Endothelial cell of umbilical vein (primary cell): ENCODE data around the gene CAPS. TPM values are rescaled to one million over a fixed set of nuclear protein-coding genes. Genes with fewer than 3 reads are reported as not detected.

Experiments
- BruUV-seq: library from RNA; stranded (reverse); fragments of 400-500 nt; replicated peaks from 2 replicates; lab custom pipeline; 2021; lab: Mats Ljungman, UMichigan
- CTCF ChIA-PET: fragments of 300-600, 350-600 bp; sonication (Branson Sonifier 250); formaldehyde crosslinking; loops from one replicate; lab custom pipeline; 2021; ENCODE audit warnings: antibody characterized with exemption, inconsistent platforms; lab: Charles Lee
- POLR2A ChIA-PET: fragments of 300-600, 350-600 bp; sonication (Branson Sonifier 250); formaldehyde crosslinking; loops from one replicate; lab custom pipeline; 2021; ENCODE audit warnings: antibody characterized with exemption, inconsistent platforms; lab: Charles Lee
- DNase-seq: peaks from one replicate; pipeline ENCODE4 v3.0.0-alpha.2; 2011; ENCODE audit warnings: low read depth, low spot score
- FAIRE-seq: peaks from 2 replicates; lab custom pipeline; 2011; peaks lifted over from hg19 to GRCh38; lab: Jason Lieb, UNC
- H2AFZ ChIP-seq: 2 replicates; pipeline ENCODE4 v1.6.0; 2012; ENCODE audit warnings: low read depth, low read length, control low read depth, inconsistent platforms
- H3K27ac ChIP-seq: 2 replicates; pipeline ENCODE4 v1.5.1; 2011; ENCODE audit warnings: low read depth, mild to moderate bottlenecking, control low read depth, low read length, moderate library complexity; ENCODE audit not compliant: insufficient read depth
- H3K27me3 ChIP-seq, 2 experiments: 2 replicates each; pipeline versions ENCODE4 v1.6.0 to v1.6.1; 2011; ENCODE audit warnings: low read length in 2 of 2, mixed read lengths in 1 of 2; ENCODE audit not compliant: control insufficient read depth in 2 of 2, insufficient read depth in 2 of 2
- H3K36me3 ChIP-seq, 2 experiments: 2 replicates in 1 of 2; 3 replicates in 1 of 2; pipeline ENCODE4 v1.5.1; 2011; ENCODE audit warnings: low read length in 2 of 2, mild to moderate bottlenecking in 1 of 2, moderate library complexity in 1 of 2; ENCODE audit not compliant: control insufficient read depth in 2 of 2, insufficient read depth in 2 of 2; ENCODE audit errors: extremely low read depth in 1 of 2
- H3K4me1 ChIP-seq: 3 replicates; pipeline ENCODE4 v1.5.1; 2011; ENCODE audit warnings: mild to moderate bottlenecking, low read length; ENCODE audit not compliant: control insufficient read depth, insufficient read depth; ENCODE audit errors: extremely low read depth
- H3K4me2 ChIP-seq: 2 replicates; pipeline ENCODE4 v1.6.1; 2011; ENCODE audit warnings: low read length, control low read depth, mixed read lengths; ENCODE audit not compliant: insufficient read depth
- H3K4me3 ChIP-seq, 3 experiments: fragments of 200-600 bp in 1 of 3; sonication (generic), shearing (Covaris generic) in 1 of 3; replicated peaks in 1 of 3; 2 replicates each; pipeline ENCODE4 v1.5.1; 2011 to 2016; ENCODE audit warnings: control low read depth in 3 of 3, low read length in 3 of 3, mild to moderate bottlenecking in 2 of 3, inconsistent platforms in 1 of 3, low read depth in 1 of 3, moderate library complexity in 1 of 3; ENCODE audit not compliant: insufficient read depth in 1 of 3
- H3K79me2 ChIP-seq: 2 replicates; pipeline ENCODE4 v1.6.0; 2012; ENCODE audit warnings: low read length, inconsistent platforms; ENCODE audit not compliant: control insufficient read depth, insufficient read depth
- H3K9ac ChIP-seq: replicated peaks from 2 replicates; pipeline ENCODE3; 2011; ENCODE audit warnings: low read length, control low read depth; ENCODE audit not compliant: insufficient read depth; ENCODE audit errors: extremely low read depth
- H3K9me1 ChIP-seq: replicated peaks from 3 replicates; pipeline ENCODE4 v1.6.0; 2011; ENCODE audit warnings: mild to moderate bottlenecking, low read length; ENCODE audit not compliant: control insufficient read depth, insufficient read depth; ENCODE audit errors: extremely low read depth
- H3K9me3 ChIP-seq: replicated peaks from 2 replicates; pipeline ENCODE4 v1.5.1; 2012; ENCODE audit warnings: low read length, inconsistent platforms; ENCODE audit not compliant: control insufficient read depth, insufficient read depth
- H4K20me1 ChIP-seq: replicated peaks from 2 replicates; pipeline ENCODE3; 2011; ENCODE audit warnings: mild to moderate bottlenecking, low read length; ENCODE audit not compliant: control insufficient read depth, insufficient read depth; ENCODE audit errors: extremely low read depth
- EZH2 ChIP-seq: IDR thresholded peaks from 2 replicates; pipeline ENCODE4 v1.6.1; 2012; ENCODE audit warnings: borderline replicate concordance, low read depth, mild to moderate bottlenecking, moderate library complexity, low read length, inconsistent platforms; ENCODE audit not compliant: severe bottlenecking
- FOS ChIP-seq: IDR thresholded peaks from 2 replicates; pipeline ENCODE4 v1.6.1; 2011; ENCODE audit warnings: mild to moderate bottlenecking, low read length, moderate library complexity, borderline replicate concordance; ENCODE audit not compliant: insufficient read depth
- GATA2 ChIP-seq: IDR thresholded peaks from 2 replicates; pipeline ENCODE4 v1.7.0; 2011; ENCODE audit warnings: low read depth, mild to moderate bottlenecking, moderate library complexity, mixed read lengths, low read length; ENCODE audit not compliant: insufficient read length, insufficient read depth
- JUN ChIP-seq: IDR thresholded peaks from 2 replicates; pipeline ENCODE4 v1.6.1; 2011; ENCODE audit warnings: borderline replicate concordance, low read depth; ENCODE audit not compliant: insufficient read length, insufficient read depth
- MYC ChIP-seq: IDR thresholded peaks from one replicate; pipeline ENCODE4 v1.6.1; 2011; ENCODE audit warnings: mild to moderate bottlenecking, low read depth, low read length
- POLR2A ChIP-seq: IDR thresholded peaks from 2 replicates; pipeline ENCODE4 v1.6.1; 2012; ENCODE audit warnings: low read depth, mild to moderate bottlenecking, control low read depth, low read length
- POLR2AphosphoS5 ChIP-seq: IDR thresholded peaks from 2 replicates; pipeline ENCODE4 v1.6.1; 2012; ENCODE audit warnings: low read depth, mild to moderate bottlenecking, control low read depth, low read length, moderate library complexity; ENCODE audit not compliant: insufficient read depth
- dilution Hi-C: fragments of 300-500 bp; cut with MboI; formaldehyde crosslinking; loops from one replicate; pipeline ENCODE4 v1.15.0; 2019; ENCODE audit warnings: low sequenced_read_pairs; ENCODE audit not compliant: extremely low pct_ligation_motif_present
- intact Hi-C: fragments of 100-400 bp; cut with micrococcal nuclease; formaldehyde crosslinking; loops from one replicate; pipeline ENCODE4 v1.10.0; 2022
- polyA plus RNA-seq, 4 experiments: library from polyadenylated mRNA; depleted of rRNA in 3 of 4; stranded (reverse) in 3 of 4; unstranded in 1 of 4; fragments of >200 nt; gene quantifications; 2 replicates each; pipeline versions ENCODE4 v1.2.1 to v1.2.3, GENCODE V29; 2011 to 2012; ENCODE audit warnings: missing spikeins in 1 of 4
- total RNA-seq: library from RNA; stranded (reverse); gene quantifications from 2 replicates; pipeline ENCODE4 v1.2.3, GENCODE V29; 2021
- TF ChIP-seq, protein P1 (sequence below): IDR thresholded peaks from 2 replicates; pipeline ENCODE4 v1.6.1; 2011; ENCODE audit not compliant: insufficient read depth, insufficient read length
- TF ChIP-seq, protein P2 (sequence below), 2 donors: IDR thresholded peaks; 1 replicate in 1 of 2; 2 replicates in 1 of 2; pipeline ENCODE4 v1.5.1; 2011; ENCODE audit warnings: low read length in 2 of 2, mild to moderate bottlenecking in 2 of 2, moderate library complexity in 2 of 2, control low read depth in 1 of 2, inconsistent platforms in 1 of 2, low read depth in 1 of 2; ENCODE audit not compliant: insufficient read depth in 1 of 2; ENCODE audit errors: extremely low read depth in 1 of 2

Gene CAPS
- total and polyA plus RNA-seq, 2 donors (not counting 3 experiments of a cell fraction or from before 2014, with no cell fraction given): 6.9 to 8.9 TPM

DNA sequence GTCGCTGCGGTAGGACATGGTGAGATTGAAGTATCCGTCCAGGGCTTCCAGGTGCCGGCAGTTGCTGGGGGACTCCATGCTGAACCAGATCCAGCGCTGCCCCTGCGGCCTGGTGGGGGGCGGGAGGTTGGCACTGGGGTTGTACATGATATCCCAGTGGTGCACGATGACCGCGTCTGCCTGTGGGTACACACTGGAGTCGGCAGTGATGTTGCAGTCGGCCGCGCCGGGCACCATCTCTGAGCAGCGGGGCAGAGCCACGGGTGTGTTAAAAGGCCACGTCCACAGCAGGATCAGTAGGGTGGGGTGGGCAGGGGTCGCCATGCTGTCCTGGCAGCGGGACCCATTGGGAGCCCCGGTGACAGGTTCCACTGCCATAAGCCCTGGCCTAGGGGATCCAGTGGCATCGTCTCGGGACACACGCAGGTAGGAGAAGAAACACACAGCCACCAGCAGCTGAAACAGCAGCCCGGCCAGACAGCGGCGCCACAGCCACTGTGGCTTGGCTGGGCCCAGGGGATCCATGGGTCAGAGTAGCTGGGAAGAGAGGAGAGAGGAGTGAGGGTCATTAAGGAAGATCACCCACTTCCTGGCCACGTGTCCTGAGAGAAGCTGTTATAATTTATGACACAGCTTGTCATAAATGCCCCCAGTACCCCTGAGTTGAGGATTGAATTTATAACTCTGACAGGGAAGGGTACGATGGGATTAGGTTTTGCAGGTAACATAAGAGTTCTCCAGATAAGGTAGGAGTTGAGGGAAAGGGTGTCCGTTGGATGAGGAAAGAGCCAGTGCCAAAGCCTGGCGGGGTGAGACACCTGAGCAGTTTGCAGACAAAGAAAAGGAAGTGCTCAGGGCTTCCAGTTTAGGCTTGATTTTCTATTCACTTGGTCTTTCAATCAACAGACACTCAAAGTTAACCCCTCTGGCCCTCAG lies 46.6 kb upstream of the CAPS start:
- no peak overlapping the region for H3K9ac ChIP-seq
- H3K4me1 ChIP-seq: no peaks in the 10 kb centered on the region
- BruUV-seq: no TSS peak
- H3K79me2 ChIP-seq: no peaks in the 10 kb centered on the region
- DNase-seq (no peak), FAIRE-seq (no peak)
- no peak overlapping the region for H2AFZ ChIP-seq
- CTCF ChIA-PET: no interaction called here
- H3K36me3 ChIP-seq: no peaks in the 10 kb centered on the region
- no peaks in the 10 kb centered on the region for H4K20me1 ChIP-seq
- intact Hi-C loops: no loop called here
- H3K4me3 ChIP-seq: no peak overlapping the region
- H3K27ac ChIP-seq: no peak overlapping the region
- POLR2A ChIA-PET: no interaction called here
- H3K4me2 ChIP-seq: no peak overlapping the region
- TF ChIP-seq, protein P1, sequence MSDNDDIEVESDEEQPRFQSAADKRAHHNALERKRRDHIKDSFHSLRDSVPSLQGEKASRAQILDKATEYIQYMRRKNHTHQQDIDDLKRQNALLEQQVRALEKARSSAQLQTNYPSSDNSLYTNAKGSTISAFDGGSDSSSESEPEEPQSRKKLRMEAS: no peak
- TF ChIP-seq, protein P2, sequence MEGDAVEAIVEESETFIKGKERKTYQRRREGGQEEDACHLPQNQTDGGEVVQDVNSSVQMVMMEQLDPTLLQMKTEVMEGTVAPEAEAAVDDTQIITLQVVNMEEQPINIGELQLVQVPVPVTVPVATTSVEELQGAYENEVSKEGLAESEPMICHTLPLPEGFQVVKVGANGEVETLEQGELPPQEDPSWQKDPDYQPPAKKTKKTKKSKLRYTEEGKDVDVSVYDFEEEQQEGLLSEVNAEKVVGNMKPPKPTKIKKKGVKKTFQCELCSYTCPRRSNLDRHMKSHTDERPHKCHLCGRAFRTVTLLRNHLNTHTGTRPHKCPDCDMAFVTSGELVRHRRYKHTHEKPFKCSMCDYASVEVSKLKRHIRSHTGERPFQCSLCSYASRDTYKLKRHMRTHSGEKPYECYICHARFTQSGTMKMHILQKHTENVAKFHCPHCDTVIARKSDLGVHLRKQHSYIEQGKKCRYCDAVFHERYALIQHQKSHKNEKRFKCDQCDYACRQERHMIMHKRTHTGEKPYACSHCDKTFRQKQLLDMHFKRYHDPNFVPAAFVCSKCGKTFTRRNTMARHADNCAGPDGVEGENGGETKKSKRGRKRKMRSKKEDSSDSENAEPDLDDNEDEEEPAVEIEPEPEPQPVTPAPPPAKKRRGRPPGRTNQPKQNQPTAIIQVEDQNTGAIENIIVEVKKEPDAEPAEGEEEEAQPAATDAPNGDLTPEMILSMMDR (IDR thresholded peaks at IDR 0.05; ENCODE audit: extremely low read depth in 1 of 2, insufficient read depth in 1 of 2, low read depth in 1 of 2, low read length in 2 of 2): no peak
- TF ChIP-seq POLR2AphosphoS5 (no peak), POLR2A (no peak), GATA2 (no peak), JUN (no peak), MYC (no peak), FOS (no peak), EZH2 (no peak)
- dilution Hi-C loops: no loop called here
- H3K9me1 ChIP-seq: no peaks in the 10 kb centered on the region
- H3K27me3 ChIP-seq: no peaks in the 10 kb centered on the region
- H3K9me3 ChIP-seq: no peaks in the 10 kb centered on the region
